ENCODE data around the gene SRPRB.

SRPRB gene

DNA sequence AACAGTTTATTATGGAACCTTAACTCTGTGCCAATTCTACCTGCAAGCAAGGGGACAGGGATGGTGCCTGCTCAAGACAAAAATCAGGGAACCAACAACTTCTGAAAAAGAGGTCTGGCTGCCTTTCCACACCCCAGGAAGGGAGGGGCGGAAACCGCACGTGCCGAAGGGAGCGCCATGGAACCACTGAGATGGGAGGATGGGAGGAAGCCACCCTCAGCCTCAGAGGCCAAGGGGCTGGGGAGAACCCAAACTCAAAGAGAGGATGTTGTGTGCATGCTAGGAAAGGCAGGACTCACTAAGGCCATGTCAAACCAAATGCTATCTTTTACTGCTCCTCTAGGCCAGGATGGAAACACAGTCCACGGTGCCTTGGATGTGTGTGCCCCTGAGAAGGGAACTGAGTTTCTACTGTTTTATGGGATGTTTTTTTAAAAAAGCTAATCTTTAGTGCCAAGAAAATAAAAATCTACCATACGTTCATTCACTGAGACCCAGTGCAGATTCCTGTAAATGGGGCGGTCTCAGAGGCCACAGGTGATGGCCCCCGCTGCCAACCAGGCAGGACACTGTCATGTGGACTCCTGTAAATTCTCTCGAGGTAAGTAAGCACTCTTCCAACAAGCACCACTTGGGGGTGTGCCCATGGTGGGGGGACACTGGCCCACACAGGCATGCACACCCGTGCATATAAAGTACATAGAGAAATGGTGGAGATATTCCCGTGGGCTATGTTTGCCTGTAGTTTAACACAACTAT lies 20.5 kb downstream of the SRPRB start:
- no peak overlapping the region for H3K4me3 ChIP-seq (ENCODE audit: low read depth, low read length)

DNA sequence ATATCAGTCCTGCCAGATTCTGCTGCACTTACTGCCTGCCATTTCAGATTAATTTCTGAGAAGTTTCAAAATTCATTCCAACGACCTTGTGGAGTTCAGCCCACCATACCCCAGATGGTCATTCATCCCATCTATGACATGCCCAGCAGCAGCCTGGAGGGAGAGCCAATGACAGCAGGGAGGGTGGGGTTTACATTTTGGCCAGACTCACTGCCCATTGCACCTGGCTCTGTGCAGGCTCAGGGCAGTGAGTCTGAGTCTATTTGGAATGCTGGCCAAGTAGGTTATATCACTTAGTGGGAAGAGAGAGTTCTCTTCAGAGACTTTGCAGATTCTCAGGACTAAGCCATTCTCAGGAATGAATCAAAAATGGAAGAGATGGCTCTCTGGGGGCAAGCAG lies 21.5 kb downstream of the SRPRB start:
- H3K4me3 ChIP-seq (ENCODE audit: low read depth, low read length), result no peak overlapping the region

- H3K4me3 ChIP-seq (ENCODE audit: low read depth, low read length), result no peak overlapping the region
These were observed 22.1 kb downstream of the SRPRB start for GRCh38 chr3:133827684-133828083.

- no peak overlapping the region for H3K4me3 ChIP-seq (ENCODE audit: low read depth, low read length)
These were observed 23.1 kb downstream of the SRPRB start for GRCh38 chr3:133828576-133829309.

- no peak overlapping the region for H3K4me3 ChIP-seq (ENCODE audit: low read depth, low read length)
These were observed 23.7 kb downstream of the SRPRB start for GRCh38 chr3:133829310-133829707.

GRCh38 chr3:133830071-133830470 lies 24.5 kb downstream of the SRPRB start:
- H3K4me3 ChIP-seq (ENCODE audit: low read depth, low read length), result no peak overlapping the region

GRCh38 chr3:133831966-133832801 lies 26.6 kb downstream of the SRPRB start:
- H3K4me3 ChIP-seq (ENCODE audit: low read depth, low read length), result no peak overlapping the region

DNA sequence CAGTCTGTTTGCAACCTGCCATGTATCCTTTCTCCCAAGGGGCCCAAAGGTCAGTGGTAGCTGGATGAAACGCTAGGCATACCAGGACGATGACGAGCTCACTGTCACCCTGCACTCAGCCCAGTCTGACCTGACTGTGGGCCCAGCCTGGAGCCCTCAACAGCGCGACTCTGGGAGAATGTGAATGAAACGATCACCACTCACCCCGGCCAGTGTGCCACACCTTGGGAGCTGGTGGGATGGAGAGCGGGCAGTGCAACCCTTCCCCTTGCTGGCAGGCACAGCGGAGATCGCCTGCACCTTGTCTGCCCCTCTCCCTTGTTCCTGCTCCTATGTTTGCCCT lies 27.2 kb downstream of the SRPRB start:
- H3K4me3 ChIP-seq (ENCODE audit: low read depth, low read length), result no peak overlapping the region

GRCh38 chr3:133833267-133833666 lies 27.7 kb downstream of the SRPRB start:
- no peak overlapping the region for H3K4me3 ChIP-seq (ENCODE audit: low read depth, low read length)

- H3K4me3 ChIP-seq (ENCODE audit: low read depth, low read length), result no peak overlapping the region
These were observed 28.4 kb downstream of the SRPRB start for GRCh38 chr3:133833880-133834620.

GRCh38 chr3:133834621-133835417 lies 29.2 kb downstream of the SRPRB start:
- H3K4me3 ChIP-seq (ENCODE audit: low read depth, low read length), result no peak overlapping the region

- no peak overlapping the region for H3K4me3 ChIP-seq (ENCODE audit: low read depth, low read length)
These were observed 29.8 kb downstream of the SRPRB start for GRCh38 chr3:133835418-133835743.

DNA sequence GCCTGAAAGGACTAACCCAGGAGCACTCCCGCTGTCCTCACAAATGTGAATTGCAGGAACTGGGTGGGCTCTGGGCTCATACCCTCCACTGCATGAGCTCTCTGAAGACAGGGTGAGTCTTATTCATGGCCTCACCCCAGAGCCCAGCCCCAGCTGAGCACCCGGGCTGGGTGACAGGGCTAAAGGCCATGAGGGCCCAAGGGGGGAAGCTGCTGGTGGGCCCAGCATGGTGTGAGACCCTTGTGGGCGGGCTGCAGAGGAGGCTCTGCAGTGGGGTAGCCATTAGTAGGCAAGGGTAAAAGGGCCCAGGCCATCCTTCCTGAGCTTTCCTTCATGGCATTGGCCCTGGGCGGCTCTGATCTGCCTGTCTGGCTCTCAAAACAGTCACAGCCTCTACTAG lies 30.3 kb downstream of the SRPRB start:
- H3K4me3 ChIP-seq (ENCODE audit: low read depth, low read length), result no peak overlapping the region

DNA sequence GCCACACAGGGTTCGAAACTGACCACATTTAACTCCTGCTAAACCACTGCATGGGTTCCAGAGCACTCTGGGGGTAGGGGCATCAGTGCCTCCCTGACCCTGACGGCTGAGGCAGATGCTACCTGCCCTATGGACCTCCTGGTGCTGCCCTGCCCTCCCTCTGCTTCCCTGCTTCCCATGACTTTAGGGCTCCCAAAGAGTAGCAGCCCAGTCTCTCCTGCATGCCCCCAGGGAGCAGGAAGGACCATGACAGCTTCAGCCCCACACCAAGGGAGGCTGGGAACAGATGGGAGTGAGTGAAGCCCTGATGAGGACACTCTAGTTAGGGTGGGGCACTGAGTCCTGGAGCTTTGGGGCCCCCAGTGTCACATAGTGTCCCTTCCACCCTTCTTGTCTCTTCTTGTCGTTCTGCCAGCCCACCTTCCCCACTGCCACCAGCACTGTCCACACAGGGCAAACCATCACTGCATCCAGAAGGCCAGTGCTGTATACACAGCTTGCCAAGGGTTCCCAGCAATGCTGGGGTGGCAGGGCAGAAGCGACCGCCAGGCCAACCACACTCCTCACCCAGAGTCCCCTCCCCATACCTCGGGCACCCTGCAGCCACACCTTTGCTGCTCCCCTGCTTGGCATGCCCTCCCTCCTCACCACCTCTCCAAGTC lies 31.0 kb downstream of the SRPRB start:
- H3K4me3 ChIP-seq (ENCODE audit: low read depth, low read length), result no peak overlapping the region

GRCh38 chr3:133837487-133838295 lies 32.1 kb downstream of the SRPRB start:
- no peak overlapping the region for H3K4me3 ChIP-seq (ENCODE audit: low read depth, low read length)

DNA sequence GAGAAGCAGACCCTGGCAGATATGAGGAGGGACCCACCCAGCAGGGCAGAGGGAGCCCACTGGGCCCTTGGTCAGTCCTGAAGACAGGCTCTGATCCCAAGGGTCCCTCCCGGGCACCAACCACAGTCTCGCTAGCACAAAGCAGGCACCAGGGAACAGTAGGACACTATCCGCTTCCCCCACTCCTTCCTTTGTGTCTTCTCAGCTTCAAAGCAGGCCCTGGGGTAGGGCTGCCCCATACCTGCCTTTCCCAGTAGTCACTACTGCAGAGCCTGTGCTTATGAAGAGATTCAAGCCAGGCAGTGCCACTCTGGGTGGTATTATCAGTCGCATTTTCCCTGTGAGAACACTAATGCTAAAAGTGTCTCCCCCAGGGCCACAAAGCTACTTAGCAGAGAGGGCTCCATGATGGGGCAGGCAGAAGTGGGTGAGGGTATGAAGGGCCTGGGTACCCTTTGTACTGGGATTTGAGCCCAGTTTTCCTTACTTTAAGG lies 32.7 kb downstream of the SRPRB start:
- no peak overlapping the region for H3K4me3 ChIP-seq (ENCODE audit: low read depth, low read length)

DNA sequence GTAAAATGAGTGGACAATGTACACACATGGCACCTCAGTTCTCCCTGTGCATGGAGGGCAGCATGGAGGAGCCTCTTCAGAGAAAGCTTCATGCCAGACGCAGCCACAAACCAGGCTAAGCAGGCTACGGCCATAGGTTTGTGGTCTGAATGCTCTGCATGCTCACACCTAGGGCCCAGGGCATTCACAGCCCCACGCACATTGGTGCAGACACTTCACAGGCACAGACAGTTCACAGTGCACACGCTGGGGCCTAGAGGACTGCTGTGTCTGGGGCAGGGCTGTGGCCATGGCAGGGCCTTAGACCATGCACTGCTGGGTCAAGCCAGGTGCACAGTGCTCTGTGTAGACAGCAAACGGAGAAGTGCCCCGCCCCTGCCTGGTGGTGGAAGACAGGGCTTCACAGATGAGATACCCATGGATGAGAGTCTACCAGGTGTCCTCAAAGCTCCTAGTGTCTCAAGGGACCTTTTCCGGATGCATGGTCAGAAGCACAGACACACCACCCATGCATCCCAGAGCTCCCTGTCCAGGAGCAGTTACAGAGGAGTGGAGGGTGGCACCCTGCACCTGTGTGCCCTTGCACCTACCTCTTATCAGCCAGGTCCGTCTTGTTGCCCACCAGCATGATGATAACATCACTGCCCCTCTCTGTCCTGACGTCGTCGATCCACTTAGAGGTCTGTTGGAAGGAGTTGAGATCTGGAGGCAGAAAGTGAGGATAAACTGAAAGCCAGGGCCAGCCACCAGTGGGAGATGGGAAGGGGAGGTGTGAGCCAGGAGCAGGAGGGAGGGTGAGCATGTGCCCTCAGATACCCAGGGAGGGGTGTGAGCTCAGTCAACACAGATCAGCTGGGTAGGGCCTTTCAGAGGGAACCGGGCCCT lies 33.5 kb downstream of the SRPRB start:
- H3K4me3 ChIP-seq (ENCODE audit: low read depth, low read length), result no peak overlapping the region
